H1 (cell line): ENCODE data around the gene ADCY7. TPM values are rescaled to one million over a fixed set of nuclear protein-coding genes. Genes with fewer than 3 reads are reported as not detected.

ENCODE experiments used
- CTCF ChIA-PET: fragments of 300-600 bp; sonication (Branson Sonifier 250); formaldehyde crosslinking; loops from one replicate; lab custom pipeline; 2021; ENCODE audit not compliant: partially characterized antibody; lab: Charles Lee
- POLR2A ChIA-PET: fragments of 300-600 bp; sonication (Branson Sonifier 250); formaldehyde crosslinking; loops from one replicate; lab custom pipeline; 2021; ENCODE audit warnings: inconsistent platforms; ENCODE audit not compliant: partially characterized antibody; lab: Charles Lee
- DNase-seq, 2 experiments: peaks; one replicate each; pipeline versions ENCODE4 v3.0.0 to v3.0.0-alpha.2; 2010 to 2022; ENCODE audit warnings: low spot score in 2 of 2, low read depth in 1 of 2, mixed read lengths in 1 of 2
- FAIRE-seq: peaks from 2 replicates; lab custom pipeline; 2011; peaks lifted over from hg19 to GRCh38; lab: Jason Lieb, UNC
- H2AFZ ChIP-seq: 2 replicates; pipeline ENCODE4 v1.8.1; 2012; ENCODE audit warnings: low read length, inconsistent platforms
- H2AK5ac ChIP-seq: 2 replicates; pipeline ENCODE4 v1.6.1; 2013; ENCODE audit warnings: low read depth, low read length
- H2BK120ac ChIP-seq: replicated peaks from 2 replicates; pipeline ENCODE3; 2013; ENCODE audit warnings: low read depth, low read length, inconsistent platforms
- H2BK12ac ChIP-seq: 2 replicates; pipeline ENCODE4 v1.6.1; 2013; ENCODE audit warnings: low read depth, low read length
- H2BK15ac ChIP-seq: 2 replicates; pipeline ENCODE4 v1.6.1; 2013; ENCODE audit warnings: low read length
- H2BK20ac ChIP-seq: 2 replicates; pipeline ENCODE4 v1.6.1; 2013; ENCODE audit warnings: low read length
- H2BK5ac ChIP-seq: 2 replicates; pipeline ENCODE4 v1.6.1; 2013; ENCODE audit warnings: low read depth, low read length
- H3K14ac ChIP-seq: 2 replicates; pipeline ENCODE4 v1.6.1; 2013; ENCODE audit warnings: inconsistent platforms; ENCODE audit not compliant: insufficient read length
- H3K18ac ChIP-seq: 2 replicates; pipeline ENCODE4 v1.6.1; 2013; ENCODE audit warnings: low read length; ENCODE audit errors: extremely low read depth
- H3K23ac ChIP-seq: 2 replicates; pipeline ENCODE4 v1.6.1; 2013; ENCODE audit warnings: inconsistent platforms; ENCODE audit not compliant: insufficient read length
- H3K23me2 ChIP-seq: 2 replicates; pipeline ENCODE4 v1.6.1; 2013; ENCODE audit warnings: low read depth, low read length
- H3K27ac ChIP-seq: 2 replicates; pipeline ENCODE4 v1.6.1; 2011; ENCODE audit warnings: low read depth, low read length, inconsistent platforms
- H3K27me3 ChIP-seq, 4 experiments: replicated peaks in 1 of 4; 1 replicate in 1 of 4; 2 replicates in 3 of 4; pipeline versions ENCODE4 v1.6.1 to v1.8.1; 2011 to 2013; ENCODE audit warnings: low read length in 3 of 4, mild to moderate bottlenecking in 3 of 4, inconsistent platforms in 2 of 4, mixed read lengths in 2 of 4, moderate library complexity in 1 of 4; ENCODE audit not compliant: control insufficient read depth in 3 of 4, insufficient read depth in 3 of 4; ENCODE audit errors: extremely low read depth in 1 of 4
- H3K36me3 ChIP-seq, 4 experiments: 2 replicates each; pipeline versions ENCODE4 v1.6.1 to v1.8.1; 2011 to 2013; ENCODE audit warnings: mild to moderate bottlenecking in 4 of 4, low read length in 3 of 4, moderate library complexity in 2 of 4, control low read depth in 1 of 4, inconsistent platforms in 1 of 4; ENCODE audit not compliant: insufficient read depth in 4 of 4, control insufficient read depth in 2 of 4
- H3K4ac ChIP-seq: replicated peaks from 2 replicates; pipeline ENCODE3; 2013; ENCODE audit warnings: low read length, low read depth, mixed read lengths, inconsistent platforms; ENCODE audit not compliant: insufficient read length
- H3K4me1 ChIP-seq, 4 experiments: replicated peaks in 1 of 4; 1 replicate in 1 of 4; 2 replicates in 3 of 4; pipeline versions ENCODE4 v1.6.1 to v1.8.1; 2011 to 2013; ENCODE audit warnings: low read length in 3 of 4, inconsistent platforms in 2 of 4, mixed read lengths in 1 of 4; ENCODE audit not compliant: insufficient read depth in 4 of 4, control insufficient read depth in 3 of 4
- H3K4me2 ChIP-seq, 2 experiments: 2 replicates each; pipeline versions ENCODE4 v1.6.1 to v1.8.1; 2011 to 2013; ENCODE audit warnings: low read depth in 2 of 2, low read length in 2 of 2, control low read depth in 1 of 2, inconsistent platforms in 1 of 2, mild to moderate bottlenecking in 1 of 2; ENCODE audit not compliant: insufficient read depth in 1 of 2
- H3K4me3 ChIP-seq, 4 experiments: fragments of 200-600, 300-600 bp in 1 of 4; sonication (generic), shearing (Covaris generic), sonication (Bioruptor Twin) in 1 of 4; 2 replicates each; pipeline versions ENCODE4 v1.5.1 to v1.8.1; 2011 to 2016; ENCODE audit warnings: low read length in 4 of 4, low read depth in 3 of 4, control low read depth in 2 of 4, inconsistent platforms in 2 of 4, mild to moderate bottlenecking in 2 of 4, mixed read lengths in 1 of 4, moderate library complexity in 1 of 4; ENCODE audit not compliant: insufficient read depth in 2 of 4; ENCODE audit errors: extremely low read depth in 1 of 4
- H3K56ac ChIP-seq: replicated peaks from 2 replicates; pipeline ENCODE3; 2013; ENCODE audit warnings: low read depth, mild to moderate bottlenecking, mixed read lengths, low read length, inconsistent platforms; ENCODE audit not compliant: insufficient read length
- H3K79me1 ChIP-seq: 2 replicates; pipeline ENCODE4 v1.6.1; 2013; ENCODE audit warnings: low read depth, low read length, control low read depth
- H3K79me2 ChIP-seq, 2 experiments: 2 replicates each; pipeline versions ENCODE4 v1.6.1 to v1.8.1; 2012 to 2013; ENCODE audit warnings: low read length in 2 of 2, mild to moderate bottlenecking in 2 of 2, inconsistent platforms in 1 of 2; ENCODE audit not compliant: insufficient read depth in 2 of 2, control insufficient read depth in 1 of 2
- H3K9ac ChIP-seq, 4 experiments: replicated peaks in 1 of 4; 1 replicate in 1 of 4; 2 replicates in 3 of 4; pipeline versions ENCODE4 v1.6.1 to v1.8.1; 2011 to 2013; ENCODE audit warnings: low read depth in 3 of 4, low read length in 3 of 4, control low read depth in 2 of 4, mild to moderate bottlenecking in 2 of 4, moderate library complexity in 2 of 4, inconsistent platforms in 1 of 4; ENCODE audit errors: extremely low read depth in 1 of 4
- H3K9me3 ChIP-seq, 2 experiments: 2 replicates each; pipeline versions ENCODE4 v1.6.1 to v1.8.1; 2012 to 2013; ENCODE audit warnings: mild to moderate bottlenecking in 2 of 2, moderate library complexity in 2 of 2, control low read depth in 1 of 2, inconsistent platforms in 1 of 2, low read depth in 1 of 2, low read length in 1 of 2, mixed read lengths in 1 of 2; ENCODE audit not compliant: insufficient read depth in 2 of 2
- H4K20me1 ChIP-seq, 2 experiments: replicated peaks in 1 of 2; 2 replicates each; pipeline versions ENCODE3 to v1.8.1; 2011 to 2013; ENCODE audit warnings: inconsistent platforms in 2 of 2, low read length in 2 of 2, mild to moderate bottlenecking in 1 of 2; ENCODE audit not compliant: insufficient read depth in 2 of 2, control insufficient read depth in 1 of 2
- H4K5ac ChIP-seq: 2 replicates; pipeline ENCODE4 v1.6.1; 2013; ENCODE audit warnings: low read length, low read depth, mixed read lengths, inconsistent platforms; ENCODE audit not compliant: insufficient read length
- H4K8ac ChIP-seq: 2 replicates; pipeline ENCODE4 v1.8.0; 2013; ENCODE audit warnings: mild to moderate bottlenecking, moderate library complexity, low read length, inconsistent platforms; ENCODE audit not compliant: insufficient read depth; ENCODE audit errors: extremely low read depth
- H4K91ac ChIP-seq: replicated peaks from 2 replicates; pipeline ENCODE3; 2013; ENCODE audit warnings: low read length, mixed read lengths, inconsistent platforms; ENCODE audit not compliant: insufficient read length
- ASH2L ChIP-seq: fragments of 200-600, 300-600 bp; sonication (generic); IDR thresholded peaks from one replicate; pipeline ENCODE4 v1.7.1; 2017; ENCODE audit warnings: low read length
- BRCA1 ChIP-seq: IDR thresholded peaks from 2 replicates; pipeline ENCODE4 v1.6.1; 2012; ENCODE audit warnings: low read depth, low read length, improper control_type of control experiment
- GABPA ChIP-seq: IDR thresholded peaks from 2 replicates; pipeline ENCODE4 v1.6.1; 2011; ENCODE audit warnings: mild to moderate bottlenecking, low read length, moderate library complexity, borderline replicate concordance; ENCODE audit not compliant: insufficient read depth
- KDM1A ChIP-seq: fragments of 200-600, 300-600 bp; sonication (generic); IDR thresholded peaks from 2 replicates; pipeline ENCODE4 v1.7.1; 2016; ENCODE audit warnings: mild to moderate bottlenecking, low read length, borderline replicate concordance
- POLR2A ChIP-seq, 2 experiments: IDR thresholded peaks; 1 replicate in 1 of 2; 2 replicates in 1 of 2; pipeline ENCODE4 v1.6.1; 2011; ENCODE audit warnings: low read depth in 2 of 2, low read length in 2 of 2, mild to moderate bottlenecking in 2 of 2; ENCODE audit errors: control extremely low read depth in 1 of 2
- RBBP5 ChIP-seq: IDR thresholded peaks from 2 replicates; pipeline ENCODE4 v1.7.1; 2012; ENCODE audit warnings: low read depth, mild to moderate bottlenecking, inconsistent platforms, low read length, moderate library complexity, borderline replicate concordance
- RNF2 ChIP-seq: fragments of 200-900, 300-1000 bp; sonication (generic); IDR thresholded peaks from 2 replicates; pipeline ENCODE4 v1.7.1; 2016; ENCODE audit warnings: borderline replicate concordance, low read depth, mild to moderate bottlenecking, antibody characterized with exemption, low read length; ENCODE audit not compliant: poor library complexity, severe bottlenecking; ENCODE audit errors: missing control alignments
- RXRA ChIP-seq: IDR thresholded peaks from 2 replicates; pipeline ENCODE4 v1.6.1; 2011; ENCODE audit warnings: low read depth, mild to moderate bottlenecking, low read length, moderate library complexity; ENCODE audit not compliant: insufficient read depth
- SP1 ChIP-seq: IDR thresholded peaks from 2 replicates; pipeline ENCODE4 v1.6.1; 2011; ENCODE audit warnings: low read depth, low read length
- SP2 ChIP-seq: IDR thresholded peaks from 2 replicates; pipeline ENCODE4 v1.6.1; 2012; ENCODE audit warnings: mild to moderate bottlenecking, low read length, inconsistent platforms
- SUZ12 ChIP-seq: fragments of 200-600 bp; sonication (generic); IDR thresholded peaks from 2 replicates; pipeline ENCODE4 v1.6.1; 2012; ENCODE audit warnings: mild to moderate bottlenecking, inconsistent platforms, low read length, moderate library complexity, mixed read lengths
- TAF1 ChIP-seq: IDR thresholded peaks from 2 replicates; pipeline ENCODE4 v1.6.1; 2011; ENCODE audit warnings: mild to moderate bottlenecking, low read depth, low read length
- TAF7 ChIP-seq: optimal IDR thresholded peaks from 2 replicates; pipeline ENCODE3; 2011; ENCODE audit warnings: low read depth, mild to moderate bottlenecking, inconsistent platforms, low read length, moderate library complexity, borderline replicate concordance
- TCF12 ChIP-seq: IDR thresholded peaks from 2 replicates; pipeline ENCODE4 v1.6.1; 2011; ENCODE audit warnings: low read depth, mild to moderate bottlenecking, low read length
- WGBS, 2 experiments: shearing (Covaris generic) in 1 of 2; methylation state at CpG; one replicate each; pipeline versions ENCODE4 v1.1.6 to v1.1.7; 2013 to 2015; ENCODE audit warnings: low lambda C conversion rate in 2 of 2, mixed read lengths in 2 of 2, inconsistent platforms in 1 of 2, low coverage in 1 of 2, missing lambda C conversion rate in 1 of 2; ENCODE audit not compliant: insufficient replicate concordance in 2 of 2, insufficient coverage in 1 of 2, insufficient read length in 1 of 2; ENCODE audit errors: extremely low coverage in 1 of 2, missing lambda C conversion rate in 1 of 2; 5-methylcytosine and 5-hydroxymethylcytosine counted together
- polyA plus RNA-seq, 7 experiments: library from polyadenylated mRNA; depleted of rRNA in 3 of 7; stranded (reverse) in 5 of 7; unstranded in 2 of 7; fragments of >200 nt in 5 of 7; fragments of 200-250 nt in 2 of 7; gene quantifications; 1 replicate in 5 of 7; 2 replicates in 1 of 7; 4 replicates in 1 of 7; pipeline versions ENCODE4 v1.2.1 to v1.2.3, GENCODE V29; 2011 to 2013; ENCODE audit warnings: missing spikeins in 2 of 7, mixed read lengths in 2 of 7
- total RNA-seq: library from RNA; stranded (reverse); fragmentation: NEBNext Ultra II Directional; extraction: Animal tissue kit (Norgen Biotek cat#: 25700); gene quantifications from 2 replicates; pipeline ENCODE4 v1.2.1, GENCODE V29; 2021
- TF ChIP-seq, protein P1 (sequence below): IDR thresholded peaks from 2 replicates; pipeline ENCODE4 v1.6.1; 2012; ENCODE audit warnings: inconsistent platforms

ADCY7 gene
- total and polyA plus RNA-seq, 2 of the 8 experiments (the other 6 are each of a cell fraction or from before 2014, with no cell fraction given) = 2.4 to 5.1 TPM

DNA sequence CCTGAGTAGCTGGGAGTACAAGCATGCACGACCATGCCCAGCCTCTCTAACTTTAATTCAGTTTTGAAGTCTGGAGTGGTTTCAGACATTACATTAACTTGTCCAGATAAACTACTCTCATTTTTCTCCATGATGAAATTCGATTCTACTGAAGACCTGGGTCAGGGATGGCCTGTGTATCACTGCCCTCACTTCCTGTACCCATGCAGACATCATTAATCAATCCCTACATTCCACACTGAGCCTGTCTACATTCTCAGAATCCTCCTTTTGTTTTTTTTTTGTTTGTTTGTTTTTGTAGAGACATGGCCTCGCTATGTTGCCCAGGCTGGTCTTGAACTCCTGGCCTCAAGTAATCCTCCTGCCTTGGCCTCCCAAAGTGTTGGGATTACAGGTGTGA is 22.6 kb downstream of the ADCY7 start:
- Histone ChIP-seq H4K91ac (no peak overlapping the region), H3K27me3 (no peaks in the 10 kb centered on the region), H3K56ac (no peak overlapping the region), H3K79me2 (no peaks in the 10 kb centered on the region), H2BK5ac (no peak overlapping the region), H3K4me1 (no peaks in the 10 kb centered on the region), H3K9ac (no peak overlapping the region), H2BK15ac (no peak overlapping the region), H3K4ac (no peak overlapping the region), H3K4me2 (no peak overlapping the region), H3K4me3 (no peak overlapping the region), H2AFZ (no peak overlapping the region), H3K14ac (no peak overlapping the region), H3K36me3 (no peaks in the 10 kb centered on the region), H2BK120ac (no peak overlapping the region), H2BK20ac (no peak overlapping the region), H4K5ac (no peak overlapping the region), H3K27ac (no peak overlapping the region), H3K18ac (no peak overlapping the region), H4K20me1 (no peaks in the 10 kb centered on the region), H3K9me3 (peaks cover 5 to 6% of the 10 kb centered on the region in 2 experiments; a peak in 3 of 4 replicates), H3K79me1 (no peaks in the 10 kb centered on the region; the same call in 1 of the 2 replicates), H3K23ac (no peak overlapping the region), H2BK12ac (no peak overlapping the region), H4K8ac (no peak overlapping the region), H2AK5ac (no peak overlapping the region), H3K23me2 (no peaks in the 10 kb centered on the region)
- DNase-seq = no peak
- POLR2A ChIA-PET = interaction anchor here (1.7 to 2.3 kb wide), 2 partner anchors 9 to 14 kb away, joined by 4 to 6 read pairs; no protein-coding TSS in a partner anchor
- WGBS, 2 experiments = 81% methylated on average over 3 of the region's 3 CpGs; no CpG with 5 or more reads in 1 of the 2 experiments
- CTCF ChIA-PET = interaction anchor here (0.9 to 1.5 kb wide), 3 partner anchors 8 to 16 kb away, joined by 3 to 5 read pairs (median 3); no protein-coding TSS in a partner anchor
- no peak for FAIRE-seq
- TF ChIP-seq ASH2L (no peak), RXRA (no peak), SP1 (no peak), SP2 (no peak), SUZ12 (no peak), GABPA (no peak), RBBP5 (no peak), TAF7 (no peak), KDM1A (no peak), BRCA1 (no peak), TAF1 (no peak), TCF12 (no peak), RNF2 (no peak), POLR2A (IDR thresholded peaks at IDR 0.05; ENCODE audit: control extremely low read depth in 1 of 2, low read depth in 2 of 2, low read length in 2 of 2) (no peak)
- TF ChIP-seq, protein P1, sequence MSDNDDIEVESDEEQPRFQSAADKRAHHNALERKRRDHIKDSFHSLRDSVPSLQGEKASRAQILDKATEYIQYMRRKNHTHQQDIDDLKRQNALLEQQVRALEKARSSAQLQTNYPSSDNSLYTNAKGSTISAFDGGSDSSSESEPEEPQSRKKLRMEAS = no peak
